Measurements from ENCODE around the gene CAVIN1. TPM values are rescaled to one million over a fixed set of nuclear protein-coding genes. Genes with fewer than 3 reads are reported as not detected.

The CAVIN1 gene, protein sequence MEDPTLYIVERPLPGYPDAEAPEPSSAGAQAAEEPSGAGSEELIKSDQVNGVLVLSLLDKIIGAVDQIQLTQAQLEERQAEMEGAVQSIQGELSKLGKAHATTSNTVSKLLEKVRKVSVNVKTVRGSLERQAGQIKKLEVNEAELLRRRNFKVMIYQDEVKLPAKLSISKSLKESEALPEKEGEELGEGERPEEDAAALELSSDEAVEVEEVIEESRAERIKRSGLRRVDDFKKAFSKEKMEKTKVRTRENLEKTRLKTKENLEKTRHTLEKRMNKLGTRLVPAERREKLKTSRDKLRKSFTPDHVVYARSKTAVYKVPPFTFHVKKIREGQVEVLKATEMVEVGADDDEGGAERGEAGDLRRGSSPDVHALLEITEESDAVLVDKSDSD
- total RNA-seq, result 384 and 454 TPM in 2 replicates

DNA sequence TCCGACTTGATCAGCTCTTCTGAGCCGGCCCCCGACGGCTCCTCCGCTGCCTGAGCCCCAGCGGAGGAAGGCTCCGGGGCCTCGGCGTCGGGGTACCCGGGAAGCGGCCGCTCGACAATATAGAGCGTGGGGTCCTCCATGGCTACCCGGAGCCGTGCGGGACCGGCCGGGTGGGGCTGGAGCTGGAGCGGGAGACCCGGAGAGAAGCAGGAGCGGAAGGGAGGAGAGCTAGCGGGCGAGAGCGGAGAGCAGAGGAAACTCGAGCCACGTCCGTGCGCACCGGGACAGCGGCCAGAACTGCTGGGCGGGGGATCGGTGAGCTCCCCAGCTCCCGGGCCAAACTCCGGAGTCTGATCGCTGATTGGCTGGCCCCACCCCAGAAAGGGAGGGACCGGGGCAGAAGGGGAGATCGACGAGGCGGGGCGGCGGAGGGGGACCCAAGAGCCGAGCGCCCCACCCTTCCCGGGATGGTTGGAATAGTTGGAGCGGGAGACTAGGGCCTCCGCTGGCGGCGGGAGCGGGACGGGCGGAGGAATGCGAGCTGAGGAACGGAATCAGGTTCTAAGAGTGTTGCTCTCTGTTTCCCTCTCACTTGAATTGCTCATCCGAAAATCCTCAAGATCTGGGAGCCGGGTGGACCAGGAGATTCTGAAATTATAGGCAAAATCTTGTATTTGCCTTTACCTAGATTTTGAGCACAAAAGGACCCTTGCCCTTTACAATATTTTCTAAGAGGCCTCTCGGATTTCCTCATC is at the start of gene CAVIN1:
CAVIN1 (minus strand) TSS at position 299 of the 755 bp plus-strand sequence; CDS start at position 140, 159 bp downstream.

DNA sequence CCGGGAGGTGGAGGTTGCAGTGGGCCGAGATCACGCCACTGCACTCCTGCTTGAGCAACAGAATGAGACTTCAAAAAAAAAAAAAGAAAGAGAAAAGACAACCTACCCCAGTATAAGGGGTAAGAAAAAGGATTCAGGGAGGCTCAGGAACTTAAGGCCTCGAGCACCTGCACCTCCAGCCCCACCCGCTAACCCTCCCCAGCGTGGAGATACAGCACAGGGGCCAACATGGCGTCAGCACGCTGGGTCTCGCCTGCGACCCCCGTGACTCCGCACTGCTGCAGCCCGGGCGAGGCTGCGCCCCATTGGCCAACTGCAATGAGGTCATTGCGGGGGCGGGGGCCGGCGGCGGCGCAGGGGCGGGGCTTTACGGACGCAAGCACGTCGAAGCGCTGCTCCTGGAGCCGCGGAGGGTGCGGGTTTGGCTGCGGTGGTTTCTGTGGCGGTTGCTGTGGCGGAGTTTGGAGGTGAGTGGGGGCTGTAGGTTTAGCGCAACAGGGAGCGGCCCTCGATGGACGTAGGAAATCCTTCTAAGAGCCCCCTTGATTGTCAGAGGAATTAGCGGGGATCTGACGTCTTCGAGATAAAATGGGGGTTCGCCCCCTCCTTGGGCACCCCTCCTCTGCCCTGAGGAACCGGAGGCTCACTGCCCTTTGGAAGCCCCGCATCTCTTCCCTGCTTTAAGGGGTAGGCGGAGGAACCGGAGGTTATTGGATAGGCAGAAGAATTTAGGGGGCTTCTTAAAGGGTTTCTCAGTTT is 35.6 kb upstream of the CAVIN1 start, which contains the start of gene ATP6V0A1:
ATP6V0A1 (plus strand) TSS at position 382 of the 759 bp plus-strand sequence. CDS start 2,017 bp downstream, outside the sequence.

DNA sequence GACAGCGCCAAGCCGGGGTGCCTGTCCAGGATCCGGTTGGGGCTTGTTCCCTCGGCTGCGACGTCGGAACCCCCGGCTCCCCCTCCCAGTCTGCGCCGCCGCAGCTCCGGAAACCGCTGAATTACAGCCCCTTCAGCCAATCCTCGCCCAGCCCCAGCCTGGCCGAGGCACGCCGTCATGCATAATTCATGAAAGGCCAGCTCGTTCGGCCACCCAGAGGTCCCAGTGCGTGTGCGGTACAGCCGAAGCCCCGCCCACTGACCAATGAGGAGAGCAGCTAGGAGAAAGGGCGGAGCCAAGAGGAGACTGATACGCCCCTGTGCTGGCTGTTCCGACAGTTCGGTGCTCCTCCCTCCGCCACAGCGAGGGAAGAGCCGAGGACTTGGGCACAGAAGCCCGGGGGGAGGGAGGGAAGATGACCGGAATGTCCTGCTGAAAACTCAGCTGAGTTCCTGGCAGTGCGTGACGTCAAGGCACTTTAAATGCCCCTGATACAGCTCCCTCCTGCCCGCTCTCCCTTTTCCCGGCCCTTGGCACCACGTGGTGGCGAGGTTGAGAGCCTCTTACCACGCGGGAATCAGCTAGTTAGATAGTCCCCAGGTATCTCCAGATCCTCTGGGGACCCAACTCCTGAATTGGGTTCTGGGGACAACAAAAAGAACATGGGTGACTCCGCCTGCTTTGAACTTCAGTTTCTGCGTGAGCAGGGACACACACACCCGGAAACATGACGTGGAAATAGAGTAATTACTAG is 34.5 kb downstream of the CAVIN1 start, which contains the start of gene STAT3:
STAT3 (minus strand) TSS at position 62 of the 754 bp plus-strand sequence. CDS start 39,926 bp downstream, outside the sequence.

Other genes with a start within 250 kb of the CAVIN1 start
- gene KCNH4, start 242.1 kb downstream of the CAVIN1 start, total RNA-seq, result under 0.01 TPM in 2 replicates
- not detected in 2 replicates for gene HCRT, start 237.8 kb downstream of the CAVIN1 start, total RNA-seq
- 17.2 and 27.1 TPM in 2 replicates for gene GHDC, start 228.8 kb downstream of the CAVIN1 start, total RNA-seq
- gene STAT5B, start 146.9 kb downstream of the CAVIN1 start, total RNA-seq, result 32.8 and 33.8 TPM in 2 replicates
- 44.3 and 56.0 TPM in 2 replicates for gene STAT5A, start 134.8 kb downstream of the CAVIN1 start, total RNA-seq
- gene STAT3, start 34.8 kb downstream of the CAVIN1 start, total RNA-seq, result 91.7 and 93.9 TPM in 2 replicates
- 17.2 and 18.1 TPM in 2 replicates for gene ATP6V0A1, start 35.6 kb upstream of the CAVIN1 start, total RNA-seq
- gene NAGLU, start 113.0 kb upstream of the CAVIN1 start, total RNA-seq, result 23.3 and 32.3 TPM in 2 replicates
- 0.76 and 1.4 TPM in 2 replicates for gene HSD17B1, start 129.7 kb upstream of the CAVIN1 start, total RNA-seq
- gene COASY, start 138.9 kb upstream of the CAVIN1 start, total RNA-seq, result 7.5 and 9.0 TPM in 2 replicates
- 30.3 and 34.1 TPM in 2 replicates for gene MLX, start 143.8 kb upstream of the CAVIN1 start, total RNA-seq
- gene PSMC3IP, start 154.5 kb upstream of the CAVIN1 start, total RNA-seq, result 1.1 and 1.3 TPM in 2 replicates
- 65.7 and 83.3 TPM in 2 replicates for gene RETREG3, start 186.1 kb upstream of the CAVIN1 start, total RNA-seq
- 10.8 and 11.5 TPM in 2 replicates for gene TUBG1, start 186.4 kb upstream of the CAVIN1 start, total RNA-seq
- gene TUBG2, start 236.0 kb upstream of the CAVIN1 start, total RNA-seq, result 4.2 and 5.4 TPM in 2 replicates

All from dermis lymphatic vessel endothelial cell (primary cell).